Keratinocyte (primary cell): ENCODE data around the gene NPAS3. TPM values are rescaled to one million over a fixed set of nuclear protein-coding genes. Genes with fewer than 3 reads are reported as not detected.

Experiments used
- DNase-seq: peaks from one replicate; pipeline ENCODE4 v3.0.0-alpha.2; 2011; ENCODE audit warnings: low read depth, missing footprints, low spot score
- FAIRE-seq: peaks from 2 replicates; lab custom pipeline; 2011; peaks lifted over from hg19 to GRCh38; lab: Jason Lieb, UNC
- H2AFZ ChIP-seq: 2 replicates; pipeline ENCODE4 v1.6.0; 2012; ENCODE audit warnings: low read length, control low read depth, inconsistent platforms; ENCODE audit not compliant: control insufficient read depth
- H3K27ac ChIP-seq: 2 replicates; pipeline ENCODE4 v1.5.1; 2011; ENCODE audit warnings: low read length; ENCODE audit not compliant: control insufficient read depth, insufficient read depth
- H3K27me3 ChIP-seq: 3 replicates; pipeline ENCODE4 v1.6.0; 2011; ENCODE audit warnings: low read length; ENCODE audit not compliant: control insufficient read depth, insufficient read depth; ENCODE audit errors: extremely low read depth
- H3K36me3 ChIP-seq, 2 experiments: 2 replicates in 1 of 2; 3 replicates in 1 of 2; pipeline ENCODE4 v1.5.1; 2011; ENCODE audit warnings: low read length in 2 of 2, mild to moderate bottlenecking in 1 of 2; ENCODE audit not compliant: control insufficient read depth in 2 of 2, insufficient read depth in 2 of 2; ENCODE audit errors: extremely low read depth in 1 of 2
- H3K4me1 ChIP-seq: 3 replicates; pipeline ENCODE4 v1.5.1; 2011; ENCODE audit warnings: low read length; ENCODE audit not compliant: control insufficient read depth, insufficient read depth; ENCODE audit errors: extremely low read depth
- H3K4me2 ChIP-seq: 3 replicates; pipeline ENCODE4 v1.6.0; 2011; ENCODE audit warnings: low read depth, low read length; ENCODE audit not compliant: control insufficient read depth, insufficient read depth; ENCODE audit errors: extremely low read depth
- H3K4me3 ChIP-seq, 3 experiments: fragments of 200-600 bp in 1 of 3; sonication (generic) in 1 of 3; 2 replicates in 2 of 3; 3 replicates in 1 of 3; pipeline ENCODE4 v1.5.1; 2011 to 2016; ENCODE audit warnings: low read length in 3 of 3, mild to moderate bottlenecking in 3 of 3, control low read depth in 2 of 3, inconsistent platforms in 1 of 3, low read depth in 1 of 3, mixed read lengths in 1 of 3, mixed run types in 1 of 3, moderate library complexity in 1 of 3; ENCODE audit not compliant: control insufficient read depth in 2 of 3, insufficient read depth in 2 of 3; ENCODE audit errors: extremely low read depth in 1 of 3
- H3K79me2 ChIP-seq: 2 replicates; pipeline ENCODE4 v1.6.0; 2012; ENCODE audit warnings: low read length; ENCODE audit not compliant: control insufficient read depth, insufficient read depth
- H3K9ac ChIP-seq: 3 replicates; pipeline ENCODE4 v1.6.0; 2011; ENCODE audit warnings: low read length; ENCODE audit not compliant: control insufficient read depth, insufficient read depth; ENCODE audit errors: extremely low read depth
- H3K9me1 ChIP-seq: 3 replicates; pipeline ENCODE4 v1.6.0; 2011; ENCODE audit warnings: low read length; ENCODE audit not compliant: control insufficient read depth, insufficient read depth; ENCODE audit errors: extremely low read depth
- H3K9me3 ChIP-seq: 2 replicates; pipeline ENCODE4 v1.5.1; 2012; ENCODE audit warnings: low read depth, low read length; ENCODE audit not compliant: control insufficient read depth
- H4K20me1 ChIP-seq: 3 replicates; pipeline ENCODE4 v1.6.0; 2011; ENCODE audit warnings: low read length; ENCODE audit not compliant: control insufficient read depth, insufficient read depth; ENCODE audit errors: extremely low read depth
- CTCF ChIP-seq, 3 experiments: IDR thresholded peaks in 1 of 3; conservative IDR thresholded peaks in 1 of 3; optimal IDR thresholded peaks in 1 of 3; 2 replicates in 2 of 3; 3 replicates in 1 of 3; pipeline versions ENCODE3 to v1.5.1; 2011; ENCODE audit warnings: low read length in 3 of 3, mild to moderate bottlenecking in 3 of 3, moderate library complexity in 2 of 3, control low read depth in 1 of 3, inconsistent platforms in 1 of 3; ENCODE audit not compliant: insufficient read depth in 2 of 3; ENCODE audit errors: extremely low read depth in 1 of 3
- EZH2 ChIP-seq: IDR thresholded peaks from one replicate; pipeline ENCODE4 v1.6.1; 2012; ENCODE audit warnings: inconsistent platforms, mild to moderate bottlenecking, low read length, moderate library complexity
- dilution Hi-C: fragments of 300-500 bp; cut with MboI; formaldehyde crosslinking; loops from one replicate; pipeline ENCODE4 v1.7.0; 2020; ENCODE audit warnings: low sequenced_read_pairs; ENCODE audit not compliant: extremely low pct_ligation_motif_present
- polyA plus RNA-seq, 5 experiments: library from polyadenylated mRNA; depleted of rRNA in 3 of 5; stranded (reverse) in 3 of 5; stranded (forward) in 1 of 5; unstranded in 1 of 5; fragments of >200 nt; gene quantifications; 1 replicate in 1 of 5; 2 replicates in 3 of 5; 3 replicates in 1 of 5; pipeline versions ENCODE4 v1.2.1 to v1.2.3, GENCODE V29; 2011 to 2012; ENCODE audit warnings: missing spikeins in 2 of 5, low read depth in 1 of 5, low replicate concordance in 1 of 5

NPAS3 gene
- polyA plus RNA-seq, 1 donor (not counting 4 experiments of a cell fraction or from before 2014, with no cell fraction given), result 0.07 TPM

- Histone ChIP-seq H3K4me2 (peak overlapping the region; percentile 39), H3K9me3 (no peaks in the 10 kb centered on the region), H3K27ac (no peak overlapping the region), H3K27me3 (peaks cover 6% of the 10 kb centered on the region), H3K4me1 (no peaks in the 10 kb centered on the region), H3K9me1 (no peaks in the 10 kb centered on the region), H3K79me2 (no peaks in the 10 kb centered on the region), H3K4me3 (no peak overlapping the region), H2AFZ (no peak overlapping the region), H4K20me1 (no peaks in the 10 kb centered on the region), H3K9ac (no peak overlapping the region), H3K36me3 (no peaks in the 10 kb centered on the region)
- TF ChIP-seq CTCF (optimal IDR thresholded peaks at IDR 0.05 in 1 of 3, IDR thresholded peaks at IDR 0.05 in 1 of 3, conservative IDR thresholded peaks at IDR 0.05 in 1 of 3; ENCODE audit: extremely low read depth in 1 of 3, insufficient read depth in 2 of 3, low read length in 3 of 3) (no peak), EZH2 (no peak)
- FAIRE-seq, result peak; percentile 67
- dilution Hi-C loops, result no loop called here
- no peak for DNase-seq
Observed at GRCh38 chr14:33280646-33281045, 342.0 kb downstream of the NPAS3 start.

DNA sequence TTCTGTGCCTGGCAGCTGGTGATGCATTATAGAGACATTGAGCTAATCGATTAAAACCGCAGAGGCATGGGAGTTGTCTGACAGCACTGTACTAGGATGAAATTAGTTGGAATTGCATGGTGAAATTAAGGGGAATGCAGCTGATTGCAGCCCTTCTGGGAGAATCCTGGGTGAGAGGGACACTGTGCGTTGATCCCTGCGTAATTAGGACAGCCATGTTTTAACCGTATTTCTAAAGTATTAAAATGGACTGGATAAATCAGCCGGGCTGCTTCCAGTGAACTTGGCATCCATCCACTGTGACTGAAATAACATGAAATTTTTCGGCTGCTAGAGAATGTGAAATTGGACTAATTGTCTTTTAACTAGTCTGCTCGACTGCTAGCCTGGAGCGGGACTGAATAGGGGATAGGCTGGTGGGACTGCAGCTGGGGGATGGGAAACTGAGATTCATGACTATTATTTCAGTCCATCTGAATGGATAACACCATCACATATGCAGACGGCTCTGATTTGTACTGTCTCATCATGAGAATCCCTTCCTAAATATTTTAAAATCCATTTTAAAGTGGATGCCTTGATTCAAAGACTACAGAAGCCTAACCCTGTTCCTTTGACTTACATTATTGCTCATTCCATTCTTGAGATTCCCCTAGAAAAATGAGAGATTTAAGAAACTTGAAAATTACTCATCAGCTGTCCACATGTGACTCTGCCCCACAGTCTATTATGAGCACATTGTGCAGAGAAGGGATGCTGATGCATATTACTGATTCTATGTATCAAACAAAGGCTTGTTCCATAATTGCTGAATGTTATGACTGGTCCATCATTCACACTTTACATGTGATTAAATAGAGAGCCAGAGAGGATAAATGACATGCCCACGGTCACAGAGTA is 343.9 kb downstream of the NPAS3 start:
- FAIRE-seq (no peak), DNase-seq (no peak)
- Histone ChIP-seq H3K36me3 (no peaks in the 10 kb centered on the region), H3K27ac (no peak overlapping the region), H3K4me3 (no peak overlapping the region), H2AFZ (no peak overlapping the region), H3K4me1 (no peaks in the 10 kb centered on the region), H3K27me3 (peaks cover 5% of the 10 kb centered on the region), H3K4me2 (no peak overlapping the region), H3K79me2 (no peaks in the 10 kb centered on the region), H4K20me1 (no peaks in the 10 kb centered on the region), H3K9me1 (no peaks in the 10 kb centered on the region), H3K9me3 (no peaks in the 10 kb centered on the region), H3K9ac (no peak overlapping the region)
- dilution Hi-C loops, result no loop called here
- TF ChIP-seq CTCF (optimal IDR thresholded peaks at IDR 0.05 in 1 of 3, IDR thresholded peaks at IDR 0.05 in 1 of 3, conservative IDR thresholded peaks at IDR 0.05 in 1 of 3; ENCODE audit: extremely low read depth in 1 of 3, insufficient read depth in 2 of 3, low read length in 3 of 3), result no peak
